HEK293T (cell line): Measurements from ENCODE around the gene TFDP3.

Source experiments
- BHLHE40 ChIP-seq: fragments of 450-650 bp; IDR thresholded peaks from 2 replicates; pipeline ENCODE4 v1.6.1; 2016; ENCODE audit warnings: mild to moderate bottlenecking, moderate library complexity, borderline replicate concordance
- ELF4 ChIP-seq: fragments of 450-650 bp; IDR thresholded peaks from 2 replicates; pipeline ENCODE4 v1.6.1; 2017; ENCODE audit warnings: antibody characterized with exemption
- FOXA1 ChIP-seq: fragments of 450-650 bp; IDR thresholded peaks from 2 replicates; pipeline ENCODE4 v1.6.1; 2016; ENCODE audit warnings: mild to moderate bottlenecking
- FOXM1 ChIP-seq: fragments of 450-650 bp; IDR thresholded peaks from 2 replicates; pipeline ENCODE4 v1.6.1; 2017; ENCODE audit warnings: mild to moderate bottlenecking, borderline replicate concordance
- HDGF ChIP-seq: fragments of 450-650 bp; IDR thresholded peaks from 2 replicates; pipeline ENCODE4 v1.6.1; 2017; ENCODE audit warnings: antibody characterized with exemption, borderline replicate concordance
- LEF1 ChIP-seq: fragments of 450-650 bp; IDR thresholded peaks from 2 replicates; pipeline ENCODE4 v1.6.1; 2017; ENCODE audit warnings: mild to moderate bottlenecking, borderline replicate concordance
- NFRKB ChIP-seq: fragments of 450-650 bp; IDR thresholded peaks from 2 replicates; pipeline ENCODE4 v1.6.1; 2016; ENCODE audit warnings: mild to moderate bottlenecking, moderate library complexity
- PKNOX1 ChIP-seq: fragments of 450-650 bp; IDR thresholded peaks from 2 replicates; pipeline ENCODE4 v1.6.1; 2016
- SP1 ChIP-seq: fragments of 450-650 bp; IDR thresholded peaks from 2 replicates; pipeline ENCODE4 v1.6.1; 2017
- SUZ12 ChIP-seq: fragments of 450-650 bp; IDR thresholded peaks from 2 replicates; pipeline ENCODE4 v1.6.1; 2016; ENCODE audit warnings: mild to moderate bottlenecking
- TARDBP ChIP-seq: fragments of 450-650 bp; IDR thresholded peaks from 2 replicates; pipeline ENCODE4 v1.6.1; 2016

- TF ChIP-seq NFRKB = no peak
- TF ChIP-seq FOXA1 = no peak
- no peak for TF ChIP-seq SP1
- no peak for TF ChIP-seq BHLHE40
- TF ChIP-seq HDGF = no peak
- TF ChIP-seq PKNOX1 = no peak
- no peak for TF ChIP-seq TARDBP
- TF ChIP-seq LEF1 = no peak
- TF ChIP-seq ELF4 = no peak
- no peak for TF ChIP-seq FOXM1
- no peak for TF ChIP-seq SUZ12
These were observed 5.0 kb downstream of the TFDP3 start for GRCh38 chrX:133213117-133213516.
